Smooth muscle cell (in vitro differentiated cells): ENCODE data around the gene COL1A1. TPM values are rescaled to one million over a fixed set of nuclear protein-coding genes. Genes with fewer than 3 reads are reported as not detected.

Source experiments
- DNase-seq: peaks from one replicate; lab custom pipeline; 2025; ENCODE audit not compliant: unreplicated experiment; lab: John Stamatoyannopoulos, UW
- H2AFZ ChIP-seq: fragments of 200-600 bp; sonication (generic); 2 replicates; pipeline ENCODE4 v1.6.0; 2016; ENCODE audit warnings: antibody characterized with exemption, low read depth, mild to moderate bottlenecking
- H3F3A ChIP-seq: fragments of 200-600 bp; sonication (generic); 2 replicates; pipeline ENCODE4 v1.6.0; 2017; ENCODE audit warnings: antibody characterized with exemption, low read depth
- H3K27ac ChIP-seq: fragments of 200-600 bp; sonication (generic); 2 replicates; pipeline ENCODE4 v1.5.1; 2016; ENCODE audit warnings: low read depth, mild to moderate bottlenecking
- H3K27me3 ChIP-seq: fragments of 200-600 bp; sonication (generic); 2 replicates; pipeline ENCODE4 v1.6.1; 2016; ENCODE audit warnings: low read depth, mild to moderate bottlenecking
- H3K36me3 ChIP-seq: fragments of 200-600 bp; sonication (generic); 2 replicates; pipeline ENCODE4 v1.5.1; 2016; ENCODE audit warnings: low read depth
- H3K4me1 ChIP-seq: fragments of 200-600 bp; sonication (generic); 2 replicates; pipeline ENCODE4 v1.5.1; 2016; ENCODE audit warnings: low read depth
- H3K4me2 ChIP-seq: fragments of 200-600 bp; sonication (generic); 2 replicates; pipeline ENCODE4 v1.6.0; 2016; ENCODE audit warnings: mild to moderate bottlenecking
- H3K4me3 ChIP-seq: fragments of 200-600 bp; sonication (generic); 2 replicates; pipeline ENCODE4 v1.5.1; 2016; ENCODE audit warnings: mild to moderate bottlenecking
- H3K79me2 ChIP-seq: fragments of 200-600 bp; sonication (generic); 2 replicates; pipeline ENCODE4 v1.6.0; 2016; ENCODE audit warnings: low read depth, mild to moderate bottlenecking
- H3K9ac ChIP-seq: fragments of 200-600 bp; sonication (generic); 2 replicates; pipeline ENCODE4 v1.6.0; 2016; ENCODE audit warnings: low read depth
- H3K9me3 ChIP-seq: fragments of 200-600 bp; sonication (generic); replicated peaks from 2 replicates; pipeline ENCODE4 v1.5.1; 2016; ENCODE audit warnings: low read depth
- H4K20me1 ChIP-seq: fragments of 200-600 bp; sonication (generic); 2 replicates; pipeline ENCODE4 v1.6.0; 2016; ENCODE audit warnings: low read depth
- WGBS: methylation state at CpG from one replicate; pipeline ENCODE4 v1.1.7; 2016; ENCODE audit warnings: low lambda C conversion rate; 5-methylcytosine and 5-hydroxymethylcytosine counted together
- polyA plus RNA-seq: library from polyadenylated mRNA; unstranded; fragments of >200 nt; fragmentation: Nextera tagmentation; extraction: Ambion mirVana; gene quantifications from 2 replicates; pipeline ENCODE4 v1.2.1, GENCODE V29; 2016
- total RNA-seq: library from RNA; depleted of rRNA; stranded (reverse); fragments of >200 nt; gene quantifications from 2 replicates; pipeline ENCODE4 v1.2.3, GENCODE V29; 2014
- TF ChIP-seq, protein P1 (sequence below): fragments of 200-600 bp; sonication (generic); IDR thresholded peaks from 2 replicates; pipeline ENCODE4 v1.5.1; 2017; ENCODE audit warnings: borderline replicate concordance, mild to moderate bottlenecking, antibody characterized with exemption; ENCODE audit not compliant: insufficient read depth, poor library complexity, severe bottlenecking

COL1A1 gene
- total and polyA plus RNA-seq, 2 experiments from 2014 or later, result 4,141 to 25,649 TPM

DNA sequence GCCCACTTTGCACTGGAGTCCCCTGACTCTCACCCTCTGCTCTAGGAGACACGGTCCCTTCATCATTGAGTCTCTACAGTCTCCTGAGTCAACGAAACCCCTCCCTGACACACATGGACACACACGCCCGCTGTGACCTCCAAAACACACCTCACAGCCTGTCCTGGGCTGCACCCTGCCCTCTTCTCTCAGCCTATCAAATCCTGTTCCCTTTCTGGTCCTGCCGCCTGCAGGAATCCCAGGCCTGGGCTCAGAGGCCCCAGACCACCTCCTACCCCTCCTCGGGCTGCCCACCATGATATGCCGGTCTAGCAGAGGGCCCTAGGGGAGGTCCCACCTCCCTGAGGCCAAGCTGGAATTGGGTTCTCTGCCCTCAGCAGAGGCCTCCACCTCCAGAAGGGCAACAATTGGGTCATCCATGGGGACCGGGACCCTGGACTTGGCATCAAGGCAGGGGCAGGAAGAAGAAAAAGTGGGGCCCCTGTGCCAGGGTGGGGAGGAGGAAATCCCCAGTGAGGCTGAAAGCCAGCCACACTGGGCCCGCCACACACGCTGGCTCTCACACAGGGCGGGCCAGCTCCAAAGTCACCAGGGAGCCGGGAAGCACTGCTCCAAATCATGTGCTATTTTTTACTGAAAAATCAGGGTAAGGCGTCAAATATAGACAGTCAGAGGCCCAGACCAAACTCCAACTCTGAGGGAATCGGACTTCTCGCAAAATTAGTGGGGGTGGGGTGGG lies 54.3 kb downstream of the COL1A1 start:
- H3K4me2 ChIP-seq, result peak overlapping the region; percentile 98
- H3K27ac ChIP-seq, result peak overlapping the region; percentile 23
- H3K79me2 ChIP-seq, result peaks cover 72% of the 10 kb centered on the region
- peaks cover 78% of the 10 kb centered on the region for H4K20me1 ChIP-seq
- no peak overlapping the region for H2AFZ ChIP-seq
- no peaks in the 10 kb centered on the region for H3K27me3 ChIP-seq
- TF ChIP-seq, protein P1, sequence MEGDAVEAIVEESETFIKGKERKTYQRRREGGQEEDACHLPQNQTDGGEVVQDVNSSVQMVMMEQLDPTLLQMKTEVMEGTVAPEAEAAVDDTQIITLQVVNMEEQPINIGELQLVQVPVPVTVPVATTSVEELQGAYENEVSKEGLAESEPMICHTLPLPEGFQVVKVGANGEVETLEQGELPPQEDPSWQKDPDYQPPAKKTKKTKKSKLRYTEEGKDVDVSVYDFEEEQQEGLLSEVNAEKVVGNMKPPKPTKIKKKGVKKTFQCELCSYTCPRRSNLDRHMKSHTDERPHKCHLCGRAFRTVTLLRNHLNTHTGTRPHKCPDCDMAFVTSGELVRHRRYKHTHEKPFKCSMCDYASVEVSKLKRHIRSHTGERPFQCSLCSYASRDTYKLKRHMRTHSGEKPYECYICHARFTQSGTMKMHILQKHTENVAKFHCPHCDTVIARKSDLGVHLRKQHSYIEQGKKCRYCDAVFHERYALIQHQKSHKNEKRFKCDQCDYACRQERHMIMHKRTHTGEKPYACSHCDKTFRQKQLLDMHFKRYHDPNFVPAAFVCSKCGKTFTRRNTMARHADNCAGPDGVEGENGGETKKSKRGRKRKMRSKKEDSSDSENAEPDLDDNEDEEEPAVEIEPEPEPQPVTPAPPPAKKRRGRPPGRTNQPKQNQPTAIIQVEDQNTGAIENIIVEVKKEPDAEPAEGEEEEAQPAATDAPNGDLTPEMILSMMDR, result no peak
- DNase-seq, result no peak
- H3K36me3 ChIP-seq, result no peaks in the 10 kb centered on the region
- 81% methylated on average over 15 of the region's 15 CpGs for WGBS
- peak overlapping the region; percentile 78 for H3K9ac ChIP-seq
- peaks cover under 1% of the 10 kb centered on the region for H3F3A ChIP-seq
- H3K9me3 ChIP-seq, result no peaks in the 10 kb centered on the region
- peak overlapping the region; percentile 99 for H3K4me3 ChIP-seq
- peaks cover 23% of the 10 kb centered on the region for H3K4me1 ChIP-seq

DNA sequence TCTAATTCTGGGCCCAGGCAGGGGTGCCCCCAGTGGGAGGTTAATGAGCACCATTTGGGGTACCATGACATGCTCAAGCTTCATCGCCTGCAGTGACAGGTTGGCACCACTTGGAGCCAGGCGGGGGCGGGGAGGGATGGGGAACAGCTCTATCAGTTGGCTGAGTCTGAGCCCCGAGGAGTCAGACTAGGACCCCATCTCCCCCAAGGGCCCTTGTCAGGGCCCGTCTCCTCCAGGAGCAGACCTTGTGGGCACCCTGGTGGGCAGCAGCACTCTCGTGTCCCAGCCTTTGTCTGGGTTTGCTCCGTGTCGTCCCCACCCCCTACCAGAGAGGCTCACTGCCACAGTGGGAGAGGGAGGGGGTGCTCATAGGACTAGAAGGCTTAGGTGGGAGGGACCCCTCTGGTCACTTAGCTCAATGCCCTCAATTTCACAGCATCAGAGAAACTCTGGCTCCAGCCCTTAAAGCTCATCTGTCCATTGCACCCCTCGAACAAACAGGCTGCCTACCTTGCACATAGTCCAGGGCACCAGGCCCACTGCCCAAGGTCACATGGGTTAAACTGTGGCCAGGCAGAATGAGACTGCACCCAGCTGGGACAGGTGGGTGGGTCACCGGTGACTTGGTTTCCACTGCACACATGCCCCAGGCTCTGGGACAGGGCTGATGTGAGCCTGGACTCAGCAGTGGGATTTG lies 55.1 kb downstream of the COL1A1 start:
- Histone ChIP-seq H3K79me2 (peaks cover 72% of the 10 kb centered on the region), H3K4me1 (peaks cover 23% of the 10 kb centered on the region), H2AFZ (no peak overlapping the region), H3K27me3 (no peaks in the 10 kb centered on the region), H3K9ac (no peak overlapping the region), H3K36me3 (no peaks in the 10 kb centered on the region), H4K20me1 (peaks cover 85% of the 10 kb centered on the region), H3K9me3 (no peaks in the 10 kb centered on the region), H3K4me2 (peak overlapping the region; percentile 98), H3K4me3 (no peak overlapping the region), H3K27ac (no peak overlapping the region), H3F3A (no peaks in the 10 kb centered on the region)
- TF ChIP-seq, protein P1, result no peak
- no peak for DNase-seq
- WGBS, result 96% methylated on average over 7 of the region's 10 CpGs

DNA sequence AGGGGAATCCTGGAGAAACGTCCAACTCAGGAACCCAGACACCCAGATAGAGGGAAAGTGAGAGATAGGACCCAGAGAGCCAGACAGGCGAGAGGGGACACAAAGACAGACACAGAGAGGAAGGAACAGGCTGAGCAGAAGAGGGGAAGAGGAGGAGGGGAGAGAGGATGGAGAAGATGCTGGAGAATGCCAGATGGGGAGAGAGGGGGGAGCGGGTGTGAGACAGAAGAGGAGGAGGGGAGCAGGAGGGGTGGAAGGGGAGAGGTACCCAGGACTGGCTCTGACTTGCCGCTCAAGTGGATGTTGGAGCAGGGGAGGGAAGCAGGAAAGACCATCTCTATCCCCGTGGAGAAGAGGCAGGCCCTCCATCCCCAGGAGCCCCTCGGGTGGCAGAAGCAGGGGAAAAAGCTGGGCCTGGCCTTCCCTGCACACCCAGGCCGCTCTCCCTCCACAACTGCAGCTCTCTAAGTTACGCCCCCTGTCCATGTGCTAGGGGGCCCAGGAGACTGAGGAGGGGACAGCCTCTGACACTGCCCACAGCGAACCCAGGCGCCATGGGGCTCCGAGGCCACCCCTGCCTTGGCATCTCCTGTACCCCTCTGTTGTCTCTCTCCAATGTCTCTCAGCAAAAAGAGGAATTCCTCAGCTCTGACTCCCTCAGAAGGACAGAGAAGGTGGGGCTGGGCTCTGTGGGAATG lies 55.8 kb downstream of the COL1A1 start:
- Histone ChIP-seq H4K20me1 (peaks cover 92% of the 10 kb centered on the region), H3K27me3 (no peaks in the 10 kb centered on the region), H3K9ac (no peak overlapping the region), H3K36me3 (no peaks in the 10 kb centered on the region), H3K4me2 (no peak overlapping the region), H2AFZ (no peak overlapping the region), H3K27ac (no peak overlapping the region), H3K4me3 (no peak overlapping the region), H3F3A (no peaks in the 10 kb centered on the region), H3K79me2 (peaks cover 71% of the 10 kb centered on the region), H3K9me3 (no peaks in the 10 kb centered on the region), H3K4me1 (peaks cover 23% of the 10 kb centered on the region)
- TF ChIP-seq, protein P1, result no peak
- WGBS, result 92% methylated on average over 8 of the region's 11 CpGs
- DNase-seq, result no peak
